Measurements from ENCODE around the gene KCNK5.

Gene KCNK5, protein sequence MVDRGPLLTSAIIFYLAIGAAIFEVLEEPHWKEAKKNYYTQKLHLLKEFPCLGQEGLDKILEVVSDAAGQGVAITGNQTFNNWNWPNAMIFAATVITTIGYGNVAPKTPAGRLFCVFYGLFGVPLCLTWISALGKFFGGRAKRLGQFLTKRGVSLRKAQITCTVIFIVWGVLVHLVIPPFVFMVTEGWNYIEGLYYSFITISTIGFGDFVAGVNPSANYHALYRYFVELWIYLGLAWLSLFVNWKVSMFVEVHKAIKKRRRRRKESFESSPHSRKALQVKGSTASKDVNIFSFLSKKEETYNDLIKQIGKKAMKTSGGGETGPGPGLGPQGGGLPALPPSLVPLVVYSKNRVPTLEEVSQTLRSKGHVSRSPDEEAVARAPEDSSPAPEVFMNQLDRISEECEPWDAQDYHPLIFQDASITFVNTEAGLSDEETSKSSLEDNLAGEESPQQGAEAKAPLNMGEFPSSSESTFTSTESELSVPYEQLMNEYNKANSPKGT

GRCh38 chr6:39228992-39229767, at the start of gene KCNK5:
Gene KCNK5, minus strand, starts transcription at chr6:39229475. Its CDS starts 364 bp downstream, at chr6:39229111.
- DNase-seq (ENCODE audit: low spot score) = no peak

DNA sequence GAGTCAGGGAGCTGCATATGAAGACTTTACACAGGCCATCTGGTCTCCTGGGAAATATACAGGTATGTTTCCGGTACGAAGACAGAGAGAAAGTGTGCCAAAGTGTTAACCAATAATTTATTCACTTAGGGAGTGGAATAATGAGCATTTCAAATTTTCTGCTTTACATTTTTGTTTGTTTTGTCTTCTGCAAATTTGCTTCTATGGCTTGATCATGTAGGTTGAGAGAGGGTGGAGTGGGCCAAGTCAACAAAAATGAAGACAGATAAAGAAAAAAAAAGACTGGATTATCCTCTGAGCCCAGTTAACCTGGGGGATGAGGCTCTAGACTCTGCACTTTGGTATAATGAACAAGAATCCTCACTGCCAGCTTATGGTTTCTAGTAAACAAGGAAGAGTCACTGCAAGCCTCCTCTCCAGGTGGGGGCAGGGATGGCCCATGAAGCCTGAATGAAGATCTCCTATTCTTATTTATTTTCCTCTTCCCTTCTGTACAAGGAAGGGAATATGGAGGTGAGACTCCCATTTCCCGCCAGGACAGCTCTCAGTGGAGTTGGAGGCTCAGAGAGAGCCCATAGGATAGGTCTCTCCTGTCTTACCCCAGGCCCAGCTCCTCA, 47.2 kb upstream of the KCNK5 start:
- DNase-seq (ENCODE audit: low spot score) = no peak

- DNase-seq (ENCODE audit: low spot score) = no peak
Observed at GRCh38 chr6:39274903-39275302, 45.6 kb upstream of the KCNK5 start.

DNA sequence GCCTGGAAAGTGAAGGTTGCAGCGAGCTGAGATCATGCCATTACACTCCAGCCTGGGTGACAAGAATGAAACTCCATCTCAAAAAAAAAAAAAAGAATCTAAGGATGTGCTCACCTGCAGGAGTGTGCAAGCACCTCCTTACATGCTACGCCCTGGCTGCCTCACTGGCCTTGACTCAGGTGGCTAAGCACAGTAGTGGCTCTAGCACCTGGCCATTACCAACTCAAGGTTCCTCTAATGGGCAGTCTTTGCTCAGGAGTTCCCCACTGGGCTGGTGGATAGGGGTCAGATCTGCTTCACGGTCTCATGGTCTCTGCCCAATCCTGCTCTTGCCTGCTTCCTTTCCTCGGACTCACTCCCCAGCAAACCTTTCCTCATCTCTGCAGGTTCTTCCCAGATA, 45.2 kb upstream of the KCNK5 start:
- DNase-seq (ENCODE audit: low spot score) = no peak

DNA sequence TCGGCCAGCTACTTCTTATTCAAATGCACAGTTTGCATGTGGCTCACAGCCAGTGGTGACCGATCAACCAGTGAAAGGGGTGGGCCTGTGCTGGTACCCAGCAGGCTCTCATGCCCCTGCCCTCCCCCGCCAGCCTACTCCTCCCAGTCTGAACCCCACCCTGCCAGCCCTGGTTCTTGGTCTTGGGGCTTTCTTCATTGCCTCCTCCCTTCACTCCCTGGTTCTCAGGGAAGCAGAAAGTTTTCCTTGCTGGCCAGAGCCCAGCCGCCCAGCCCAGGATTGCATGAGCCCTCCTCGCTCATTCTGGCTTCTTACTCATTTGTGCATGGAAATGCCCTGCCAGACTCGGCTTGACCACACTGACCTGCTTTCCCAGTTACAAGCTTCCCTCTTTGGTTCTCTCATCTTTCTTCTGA, 44.1 kb upstream of the KCNK5 start:
- no peak for DNase-seq (ENCODE audit: low spot score)

DNA sequence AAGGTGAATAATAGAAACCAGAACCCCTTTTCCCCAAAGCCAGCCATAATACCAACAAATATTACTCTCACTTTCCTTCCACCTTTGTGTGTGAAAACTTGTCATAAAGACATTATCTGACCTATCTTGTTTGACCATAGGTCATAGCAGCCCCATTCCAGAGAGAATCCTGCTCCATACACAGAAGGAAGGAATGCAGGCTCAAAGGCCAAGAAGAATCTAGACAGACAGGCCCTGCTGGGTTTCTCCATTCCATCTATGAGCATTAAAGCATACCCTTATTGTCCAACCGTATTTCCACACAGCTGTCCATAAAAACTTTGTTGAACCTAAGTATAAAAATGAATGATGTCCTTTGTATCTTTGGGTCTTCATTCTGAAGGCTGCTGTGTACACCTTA, 40.7 kb upstream of the KCNK5 start:
- no peak for DNase-seq (ENCODE audit: low spot score)

- DNase-seq (ENCODE audit: low spot score) = no peak
Observed at GRCh38 chr6:39268721-39269120, 39.4 kb upstream of the KCNK5 start.

DNA sequence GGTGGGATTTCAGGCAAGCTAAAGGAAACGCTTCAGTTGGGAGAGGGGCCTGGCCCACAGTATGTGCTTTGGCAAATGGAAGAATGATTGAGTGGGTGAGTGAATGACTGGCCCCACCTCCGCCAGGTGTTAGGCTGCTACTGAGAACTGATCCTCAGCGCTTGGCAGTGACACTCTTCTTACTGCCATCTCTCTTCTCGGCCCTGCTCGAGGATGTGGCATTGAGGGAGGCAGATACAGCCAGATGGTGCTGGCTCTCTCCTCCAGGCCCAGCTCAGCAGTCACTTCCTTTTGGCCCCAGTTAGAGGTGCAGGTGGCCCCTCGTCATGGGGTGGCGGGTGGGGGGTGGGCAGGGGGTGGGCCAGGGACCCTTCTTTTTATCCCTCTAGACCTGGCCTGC, 38.9 kb upstream of the KCNK5 start:
- DNase-seq (ENCODE audit: low spot score) = no peak

GRCh38 chr6:39266782-39267355, 37.6 kb upstream of the KCNK5 start:
- no peak for DNase-seq (ENCODE audit: low spot score)

GRCh38 chr6:39266375-39266774, 37.1 kb upstream of the KCNK5 start:
- DNase-seq (ENCODE audit: low spot score) = no peak

DNA sequence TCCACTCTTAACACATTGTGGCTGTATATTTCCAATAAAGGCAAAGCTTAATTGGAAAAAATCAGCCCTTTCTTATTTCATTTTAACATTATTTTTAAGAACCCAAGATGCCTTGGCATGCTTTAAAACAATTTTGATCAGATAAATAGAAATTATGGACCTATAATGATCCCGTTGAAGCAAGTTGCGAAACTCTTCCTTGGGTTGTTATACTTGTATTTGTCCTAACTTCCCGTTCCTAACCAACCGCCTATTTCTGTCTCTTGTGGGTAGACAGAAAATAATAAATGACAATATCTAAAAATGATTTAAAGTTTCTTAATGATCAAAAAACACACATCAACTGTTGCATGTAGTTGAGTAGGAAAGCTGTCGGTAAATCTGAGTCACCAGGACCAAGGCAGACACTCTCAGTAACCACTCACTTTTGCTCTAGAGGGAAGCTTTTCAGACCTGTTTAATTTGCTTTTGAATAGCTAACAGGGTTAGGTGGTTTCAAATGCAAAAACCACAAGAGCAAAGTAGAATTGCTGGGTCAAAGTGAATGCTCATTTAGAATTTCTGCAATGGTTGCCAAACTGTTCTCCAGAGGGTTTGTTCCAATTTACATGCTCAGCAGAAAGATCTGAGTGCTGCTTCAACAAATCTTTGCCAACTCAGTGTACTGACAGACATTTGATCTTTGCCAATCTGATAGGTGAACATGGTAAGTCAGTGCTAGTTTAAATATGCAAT, 34.2 kb upstream of the KCNK5 start:
- DNase-seq (ENCODE audit: low spot score) = no peak

DNA sequence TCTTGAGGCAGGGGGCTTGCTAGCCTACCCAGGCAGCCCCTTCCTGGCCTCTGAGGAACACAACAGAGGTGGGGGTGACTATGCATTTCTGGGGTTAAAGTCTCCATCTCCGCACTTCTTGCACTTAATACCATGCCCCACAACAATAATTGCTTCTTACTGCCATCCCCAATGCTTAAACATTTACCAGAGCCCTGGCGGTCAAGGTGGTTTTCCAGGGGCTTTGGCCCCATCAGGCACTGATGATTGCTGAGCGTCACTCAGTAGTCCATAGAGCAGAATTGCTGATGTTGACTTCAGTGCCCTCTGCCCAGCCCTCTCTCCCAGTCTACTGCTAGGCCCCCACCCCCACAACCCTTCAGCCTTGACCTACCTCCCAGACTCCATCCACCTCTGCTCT, 32.5 kb upstream of the KCNK5 start:
- no peak for DNase-seq (ENCODE audit: low spot score)

GRCh38 chr6:39260953-39261352, 31.7 kb upstream of the KCNK5 start:
- DNase-seq (ENCODE audit: low spot score) = no peak

DNA sequence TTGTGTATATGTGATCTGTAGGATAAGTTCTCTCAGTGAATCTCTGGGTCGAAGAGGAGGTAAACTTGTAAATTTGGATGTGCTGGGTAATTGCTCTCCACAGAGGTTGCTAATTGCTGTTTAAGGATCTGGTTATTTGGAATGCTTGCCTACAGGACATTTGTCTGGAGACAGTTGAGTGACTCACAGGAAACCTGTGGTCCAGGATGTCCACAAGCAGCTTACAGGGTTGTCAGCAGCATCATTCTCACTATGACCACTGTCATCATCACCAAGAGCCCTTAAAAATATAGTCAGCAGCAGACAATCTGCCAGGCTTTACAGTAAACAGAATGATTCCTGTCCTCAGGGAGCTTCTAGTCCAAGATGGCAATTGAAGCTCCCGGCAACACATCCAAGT, 31.2 kb upstream of the KCNK5 start:
- DNase-seq (ENCODE audit: low spot score) = no peak

GRCh38 chr6:39256294-39256940, 27.1 kb upstream of the KCNK5 start:
- DNase-seq (ENCODE audit: low spot score) = no peak

GRCh38 chr6:39254999-39255535, 25.8 kb upstream of the KCNK5 start:
- no peak for DNase-seq (ENCODE audit: low spot score)

DNA sequence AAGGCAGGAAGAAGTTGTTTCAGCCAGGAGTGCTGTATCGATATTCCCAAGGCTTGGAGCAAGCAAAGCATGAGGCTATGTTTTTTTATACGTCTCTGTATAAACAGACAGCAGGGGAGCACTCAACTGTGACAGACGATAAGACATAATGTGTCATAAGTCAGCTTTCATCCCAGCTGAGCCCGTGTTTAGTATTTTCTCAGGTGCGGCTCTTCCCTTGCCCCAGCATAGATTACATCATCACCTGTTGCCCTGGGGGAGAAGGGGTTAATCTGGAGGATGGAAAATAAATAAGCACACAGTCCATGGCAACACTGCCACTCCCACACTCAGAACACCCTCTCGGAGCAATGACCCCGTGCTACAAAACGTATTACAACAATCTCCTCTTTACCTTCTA, 22.1 kb upstream of the KCNK5 start:
- DNase-seq (ENCODE audit: low spot score) = no peak

- no peak for DNase-seq (ENCODE audit: low spot score)
Observed at GRCh38 chr6:39250507-39250906, 21.2 kb upstream of the KCNK5 start.

DNA sequence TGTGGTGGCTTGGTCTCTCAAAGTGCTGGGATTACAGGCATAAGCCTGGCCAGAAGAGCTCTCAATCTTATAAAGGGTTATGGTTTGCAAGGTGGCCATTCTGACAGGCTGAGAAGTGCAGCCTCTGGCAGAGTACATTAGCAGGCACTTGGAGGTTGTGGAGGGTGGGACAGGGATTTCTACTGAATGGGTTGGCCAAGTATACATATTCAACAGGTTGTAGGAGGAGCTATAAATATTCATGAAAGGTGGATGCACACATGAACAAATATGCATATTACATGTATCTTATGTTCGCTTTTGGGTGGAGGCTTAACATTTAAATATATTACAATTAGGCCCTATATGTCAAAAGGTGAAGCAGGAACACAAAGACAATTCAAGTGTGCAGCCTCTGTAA, 20.0 kb upstream of the KCNK5 start:
- DNase-seq (ENCODE audit: low spot score) = no peak

DNA sequence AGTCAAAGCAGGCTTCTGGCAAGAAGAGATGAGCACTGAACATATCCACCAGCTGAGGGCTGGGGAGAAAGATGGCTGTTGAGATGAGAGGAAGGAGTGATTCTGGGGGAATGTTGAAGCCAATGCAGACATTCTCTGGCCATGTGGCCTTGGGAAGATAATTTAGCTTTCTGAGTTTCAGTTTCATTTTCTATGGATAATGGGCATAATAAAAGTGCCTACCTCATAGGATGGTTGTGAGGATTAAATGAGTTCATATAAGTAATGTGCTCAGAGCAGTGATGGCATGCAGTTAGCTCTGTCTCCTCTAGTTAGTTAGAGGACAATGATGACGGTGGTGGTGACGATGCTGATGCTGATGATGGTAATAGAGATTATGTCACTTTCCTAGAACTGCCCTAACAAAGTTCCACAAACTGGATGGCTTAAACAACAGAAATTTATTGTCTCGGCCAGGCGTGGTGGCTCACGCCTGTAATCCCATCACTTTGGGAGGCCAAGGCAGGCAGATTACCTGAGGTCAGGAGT, 18.5 kb upstream of the KCNK5 start:
- DNase-seq (ENCODE audit: low spot score) = no peak

GRCh38 chr6:39243809-39244208, 14.5 kb upstream of the KCNK5 start:
- no peak for DNase-seq (ENCODE audit: low spot score)
